ENCODE results near the gene SHISA9. TPM values are rescaled to one million over a fixed set of nuclear protein-coding genes. Genes with fewer than 3 reads are reported as not detected.

The SHISA9 gene
- polyA plus RNA-seq, 3 donors: 0.01 TPM; not detected in 2

GRCh38 chr16:12951976-12952375 is 50.6 kb downstream of the SHISA9 start:
- Mint-ChIP-seq H3K4me3 (no peak overlapping the region), H3K9me3 (peaks cover 1 to 9% (median 3%) of the 10 kb centered on the region in 7 donors), H3K27me3 (ENCODE audit: low read depth in 3 of 3) (peaks cover 0 to 1% (median 0%) of the 10 kb centered on the region in 3 donors), H3K4me1 (no peaks in the 10 kb centered on the region), H3K36me3 (no peaks in the 10 kb centered on the region), H3K27ac (no peak overlapping the region)
- no peaks in the 10 kb centered on the region for H3K36me3 ChIP-seq (replicated peaks in 1 of 2; ENCODE audit: control insufficient read depth in 1 of 2, insufficient read depth in 2 of 2, low read length in 2 of 2)
- no peak overlapping the region for H3K4me3 ChIP-seq (replicated peaks in 1 of 3; ENCODE audit: low read depth in 2 of 3, low read length in 3 of 3)
- intact Hi-C loops (cut with micrococcal nuclease): no loop called here
- TF ChIP-seq, protein P1, sequence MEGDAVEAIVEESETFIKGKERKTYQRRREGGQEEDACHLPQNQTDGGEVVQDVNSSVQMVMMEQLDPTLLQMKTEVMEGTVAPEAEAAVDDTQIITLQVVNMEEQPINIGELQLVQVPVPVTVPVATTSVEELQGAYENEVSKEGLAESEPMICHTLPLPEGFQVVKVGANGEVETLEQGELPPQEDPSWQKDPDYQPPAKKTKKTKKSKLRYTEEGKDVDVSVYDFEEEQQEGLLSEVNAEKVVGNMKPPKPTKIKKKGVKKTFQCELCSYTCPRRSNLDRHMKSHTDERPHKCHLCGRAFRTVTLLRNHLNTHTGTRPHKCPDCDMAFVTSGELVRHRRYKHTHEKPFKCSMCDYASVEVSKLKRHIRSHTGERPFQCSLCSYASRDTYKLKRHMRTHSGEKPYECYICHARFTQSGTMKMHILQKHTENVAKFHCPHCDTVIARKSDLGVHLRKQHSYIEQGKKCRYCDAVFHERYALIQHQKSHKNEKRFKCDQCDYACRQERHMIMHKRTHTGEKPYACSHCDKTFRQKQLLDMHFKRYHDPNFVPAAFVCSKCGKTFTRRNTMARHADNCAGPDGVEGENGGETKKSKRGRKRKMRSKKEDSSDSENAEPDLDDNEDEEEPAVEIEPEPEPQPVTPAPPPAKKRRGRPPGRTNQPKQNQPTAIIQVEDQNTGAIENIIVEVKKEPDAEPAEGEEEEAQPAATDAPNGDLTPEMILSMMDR (IDR thresholded peaks at IDR 0.05): no peak
- no peaks in the 10 kb centered on the region for H3K9me3 ChIP-seq (replicated peaks in 1 of 2; ENCODE audit: control insufficient read depth in 1 of 2, insufficient read depth in 1 of 2, low read length in 2 of 2)
- no peak overlapping the region for H3K9ac ChIP-seq (ENCODE audit: insufficient read depth, low read length, poor library complexity, severe bottlenecking)
- H3K4me1 ChIP-seq (ENCODE audit: control insufficient read depth in 1 of 2, insufficient read depth in 2 of 2, low read length in 2 of 2): no peaks in the 10 kb centered on the region
- H3K4me2 ChIP-seq (replicated peaks; ENCODE audit: extremely low read depth, low read length, poor library complexity, severe bottlenecking): no peak overlapping the region
- no peak for DNase-seq
- no peak overlapping the region for H3K27ac ChIP-seq (ENCODE audit: low read depth in 1 of 2, low read length in 2 of 2)
- H2AFZ ChIP-seq (ENCODE audit: insufficient read depth, low read depth, low read length, poor library complexity, severe bottlenecking): no peak overlapping the region
- no peaks in the 10 kb centered on the region for H3K27me3 ChIP-seq (ENCODE audit: control insufficient read depth in 2 of 2, insufficient read depth in 2 of 2, low read length in 2 of 2)
- no peaks in the 10 kb centered on the region for H3K79me2 ChIP-seq (ENCODE audit: insufficient read depth, low read length)
- 87% methylated on average over 3 of the region's 4 CpGs for WGBS (ENCODE audit: insufficient coverage)
- no peaks in the 10 kb centered on the region for H4K20me1 ChIP-seq (ENCODE audit: insufficient read depth, low read length)

DNA sequence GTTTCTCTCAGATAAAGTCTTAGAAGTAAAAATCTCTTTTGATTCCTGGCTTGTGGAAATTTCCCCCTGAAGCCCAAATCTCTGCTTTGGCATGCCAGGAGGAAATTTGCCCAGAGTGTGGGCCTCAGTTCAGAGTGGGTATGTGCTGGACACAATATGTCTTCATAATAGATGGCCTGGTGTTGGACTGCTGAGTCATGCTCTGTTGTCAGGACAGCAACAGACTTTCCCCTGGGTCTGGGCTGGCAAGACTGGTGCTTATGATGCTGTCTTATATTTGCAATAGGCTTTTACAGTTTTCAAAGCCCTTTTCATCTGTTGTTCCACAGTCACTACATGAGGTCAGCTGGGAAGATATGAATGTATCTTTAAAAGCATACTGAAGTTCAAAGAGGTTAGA is 57.0 kb downstream of the SHISA9 start:
- Mint-ChIP-seq H3K4me1 (no peaks in the 10 kb centered on the region), H3K27me3 (ENCODE audit: low read depth in 3 of 3) (peaks cover 0 to 1% (median 0%) of the 10 kb centered on the region in 3 donors), H3K36me3 (no peaks in the 10 kb centered on the region), H3K9me3 (peaks cover 2 to 21% (median 8%) of the 10 kb centered on the region in 7 donors), H3K4me3 (no peak overlapping the region), H3K27ac (no peak overlapping the region)
- no peaks in the 10 kb centered on the region for H3K36me3 ChIP-seq (replicated peaks in 1 of 2; ENCODE audit: control insufficient read depth in 1 of 2, insufficient read depth in 2 of 2, low read length in 2 of 2)
- H3K4me3 ChIP-seq (replicated peaks in 1 of 3; ENCODE audit: low read depth in 2 of 3, low read length in 3 of 3): no peak overlapping the region
- no peaks in the 10 kb centered on the region for H3K79me2 ChIP-seq (ENCODE audit: insufficient read depth, low read length)
- peaks cover 8 to 19% of the 10 kb centered on the region in 2 donors for H3K9me3 ChIP-seq (replicated peaks in 1 of 2; ENCODE audit: control insufficient read depth in 1 of 2, insufficient read depth in 1 of 2, low read length in 2 of 2)
- TF ChIP-seq, protein P1 (IDR thresholded peaks at IDR 0.05): no peak
- H3K27me3 ChIP-seq (ENCODE audit: control insufficient read depth in 2 of 2, insufficient read depth in 2 of 2, low read length in 2 of 2): no peaks in the 10 kb centered on the region
- no peaks in the 10 kb centered on the region for H4K20me1 ChIP-seq (ENCODE audit: insufficient read depth, low read length)
- intact Hi-C loops (cut with micrococcal nuclease): no loop called here
- H3K27ac ChIP-seq (ENCODE audit: low read depth in 1 of 2, low read length in 2 of 2): no peak overlapping the region
- no peaks in the 10 kb centered on the region for H3K4me1 ChIP-seq (ENCODE audit: control insufficient read depth in 1 of 2, insufficient read depth in 2 of 2, low read length in 2 of 2)
- DNase-seq: no peak
- no peak overlapping the region for H3K4me2 ChIP-seq (replicated peaks; ENCODE audit: extremely low read depth, low read length, poor library complexity, severe bottlenecking)
- H2AFZ ChIP-seq (ENCODE audit: insufficient read depth, low read depth, low read length, poor library complexity, severe bottlenecking): no peak overlapping the region
- no peak overlapping the region for H3K9ac ChIP-seq (ENCODE audit: insufficient read depth, low read length, poor library complexity, severe bottlenecking)

All from CD14-positive monocyte (primary cell).